ENCODE results near the gene TNFRSF12A.

DNA sequence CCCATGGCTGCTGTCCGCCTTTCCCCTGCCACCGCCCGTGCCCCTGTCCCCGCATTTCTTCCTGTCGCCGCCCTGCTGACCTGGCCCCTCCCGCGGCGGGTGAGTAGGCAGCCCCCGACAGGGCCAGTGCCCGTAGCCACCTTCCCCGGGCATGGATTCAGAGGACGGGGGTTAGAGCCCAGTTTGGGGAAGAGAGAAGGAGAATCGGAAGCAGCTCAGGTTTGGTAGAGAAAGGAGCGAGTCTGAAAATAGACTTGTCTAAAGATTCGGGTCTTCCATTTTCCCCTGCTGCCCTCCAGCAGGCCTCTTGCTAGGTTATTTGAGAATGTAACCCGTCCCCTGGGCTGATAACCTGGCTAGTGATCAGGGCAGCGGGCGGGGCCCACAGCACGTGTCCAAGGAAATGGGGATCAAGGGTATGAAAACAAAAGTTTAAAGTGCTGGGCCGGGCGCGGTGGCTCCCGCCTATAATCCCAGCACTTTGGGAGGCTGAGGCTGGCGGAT lies 15.3 kb upstream of the TNFRSF12A start:
- TF ChIP-seq EZH2 (IDR thresholded peaks at IDR 0.05): no peak
- TF ChIP-seq POLR2AphosphoS5 (IDR thresholded peaks at IDR 0.05; ENCODE audit: borderline replicate concordance, low read depth, low read length): no peak
- no peak for TF ChIP-seq FOXP2 (optimal IDR thresholded peaks at IDR 0.05; ENCODE audit: control extremely low read depth, extremely low read length, insufficient read depth)

Measured in SK-N-MC (cell line).